Neural cell (in vitro differentiated cells): Measurements from ENCODE around the gene ZNF771. TPM values are rescaled to one million over a fixed set of nuclear protein-coding genes. Genes with fewer than 3 reads are reported as not detected.

ENCODE experiments used
- H2AFZ ChIP-seq: fragments of 200-600, 300-800 bp; sonication (generic), shearing (Covaris generic); 2 replicates; pipeline ENCODE4 v1.6.0; 2014; ENCODE audit warnings: low read depth, mild to moderate bottlenecking, antibody characterized with exemption, low read length, moderate library complexity
- H3F3A ChIP-seq: fragments of 200-600 bp; shearing (Covaris generic); 2 replicates; pipeline ENCODE4 v1.6.1; 2016; ENCODE audit warnings: mild to moderate bottlenecking, moderate library complexity, mixed read lengths, antibody characterized with exemption, low read length; ENCODE audit not compliant: insufficient read depth, poor library complexity, severe bottlenecking
- H3K27ac ChIP-seq: fragments of 200-600, 300-800 bp; sonication (generic), shearing (Covaris generic); 2 replicates; pipeline ENCODE4 v1.5.1; 2014; ENCODE audit warnings: mild to moderate bottlenecking, low read length, moderate library complexity
- H3K27me3 ChIP-seq: fragments of 300-800, 200-600 bp; sonication (generic), shearing (Covaris generic); 2 replicates; pipeline ENCODE4 v1.6.0; 2014; ENCODE audit warnings: mild to moderate bottlenecking, low read depth, low read length, moderate library complexity; ENCODE audit not compliant: insufficient read depth
- H3K36me3 ChIP-seq: fragments of 300-800, 200-600 bp; sonication (generic), shearing (Covaris generic); 2 replicates; pipeline ENCODE4 v1.5.1; 2014; ENCODE audit warnings: mild to moderate bottlenecking, antibody characterized with exemption, low read length, moderate library complexity; ENCODE audit not compliant: insufficient read depth
- H3K4me2 ChIP-seq: fragments of 300-800, 200-600 bp; sonication (generic), shearing (Covaris generic); 2 replicates; pipeline ENCODE4 v1.6.0; 2014; ENCODE audit warnings: mild to moderate bottlenecking, low read length
- H3K4me3 ChIP-seq: fragments of 300-800, 200-600 bp; sonication (generic), shearing (Covaris generic); 2 replicates; pipeline ENCODE4 v1.5.1; 2014; ENCODE audit warnings: mild to moderate bottlenecking, low read length, moderate library complexity
- H3K79me2 ChIP-seq: fragments of 200-600 bp; shearing (Covaris generic); replicated peaks from 2 replicates; pipeline ENCODE4 v1.6.0; 2014; ENCODE audit warnings: mild to moderate bottlenecking, low read length, moderate library complexity; ENCODE audit not compliant: insufficient read depth
- H3K9ac ChIP-seq: fragments of 300-800, 200-600 bp; sonication (generic), shearing (Covaris generic); 2 replicates; pipeline ENCODE4 v1.6.1; 2016; ENCODE audit warnings: mild to moderate bottlenecking, low read length, mixed read lengths
- H3K9me2 ChIP-seq: fragments of 200-600 bp; shearing (Covaris generic); 2 replicates; pipeline ENCODE4 v1.6.1; 2016; ENCODE audit warnings: mild to moderate bottlenecking, low read length, mixed read lengths; ENCODE audit not compliant: insufficient read depth
- H3K9me3 ChIP-seq: fragments of 200-600, 300-800 bp; sonication (generic), shearing (Covaris generic); 2 replicates; pipeline ENCODE4 v1.6.1; 2016; ENCODE audit warnings: mild to moderate bottlenecking, mixed run types, low read length, moderate library complexity, mixed read lengths
- H4K20me1 ChIP-seq: fragments of 200-600 bp; shearing (Covaris generic); 2 replicates; pipeline ENCODE4 v1.6.1; 2016; ENCODE audit warnings: mild to moderate bottlenecking, mixed run types; ENCODE audit not compliant: insufficient read depth
- EP300 ChIP-seq: fragments of 450-650 bp; conservative IDR thresholded peaks from 2 replicates; pipeline ENCODE4 v1.6.1; 2014; ENCODE audit warnings: antibody characterized with exemption, mild to moderate bottlenecking, moderate library complexity; ENCODE audit not compliant: poor library complexity, severe bottlenecking
- EZH2 ChIP-seq: fragments of 200-600, 300-800 bp; shearing (Covaris generic), sonication (generic); IDR thresholded peaks from 2 replicates; pipeline ENCODE4 v1.6.1; 2014; ENCODE audit warnings: antibody characterized with exemption, low read length, borderline replicate concordance, mild to moderate bottlenecking; ENCODE audit not compliant: insufficient read depth, poor library complexity, severe bottlenecking
- MXI1 ChIP-seq: fragments of 450-650 bp; conservative IDR thresholded peaks from 2 replicates; pipeline ENCODE4 v1.6.1; 2014; ENCODE audit warnings: antibody characterized with exemption, mild to moderate bottlenecking; ENCODE audit not compliant: poor library complexity, severe bottlenecking
- POLR2AphosphoS5 ChIP-seq: IDR thresholded peaks from 2 replicates; pipeline ENCODE4 v1.6.1; 2012
- RAD21 ChIP-seq: fragments of 450-650 bp; conservative IDR thresholded peaks from 2 replicates; pipeline ENCODE4 v1.6.1; 2014; ENCODE audit warnings: antibody characterized with exemption, mild to moderate bottlenecking, moderate library complexity
- SMC3 ChIP-seq: fragments of 450-650 bp; conservative IDR thresholded peaks from 2 replicates; pipeline ENCODE4 v1.6.1; 2014; ENCODE audit warnings: antibody characterized with exemption, mild to moderate bottlenecking, moderate library complexity; ENCODE audit not compliant: poor library complexity
- TAF1 ChIP-seq: IDR thresholded peaks from 2 replicates; pipeline ENCODE4 v1.6.1; 2012; ENCODE audit warnings: low read depth
- polyA plus RNA-seq: library from polyadenylated mRNA; depleted of rRNA; stranded (reverse); fragments of >200 nt; gene quantifications from 2 replicates; pipeline ENCODE4 v1.2.3, GENCODE V29; 2014
- TF ChIP-seq, protein P1 (sequence below): fragments of 450-650 bp; IDR thresholded peaks from 2 replicates; pipeline ENCODE4 v1.5.1; 2014; ENCODE audit warnings: antibody characterized with exemption, mild to moderate bottlenecking, moderate library complexity; ENCODE audit not compliant: poor library complexity, severe bottlenecking
- TF ChIP-seq, protein P2 (sequence below): IDR thresholded peaks from 2 replicates; pipeline ENCODE4 v1.6.1; 2012; ENCODE audit warnings: borderline replicate concordance

Gene ZNF771
- polyA plus RNA-seq, 1 donor from 2014 or later = 11.7 TPM

DNA sequence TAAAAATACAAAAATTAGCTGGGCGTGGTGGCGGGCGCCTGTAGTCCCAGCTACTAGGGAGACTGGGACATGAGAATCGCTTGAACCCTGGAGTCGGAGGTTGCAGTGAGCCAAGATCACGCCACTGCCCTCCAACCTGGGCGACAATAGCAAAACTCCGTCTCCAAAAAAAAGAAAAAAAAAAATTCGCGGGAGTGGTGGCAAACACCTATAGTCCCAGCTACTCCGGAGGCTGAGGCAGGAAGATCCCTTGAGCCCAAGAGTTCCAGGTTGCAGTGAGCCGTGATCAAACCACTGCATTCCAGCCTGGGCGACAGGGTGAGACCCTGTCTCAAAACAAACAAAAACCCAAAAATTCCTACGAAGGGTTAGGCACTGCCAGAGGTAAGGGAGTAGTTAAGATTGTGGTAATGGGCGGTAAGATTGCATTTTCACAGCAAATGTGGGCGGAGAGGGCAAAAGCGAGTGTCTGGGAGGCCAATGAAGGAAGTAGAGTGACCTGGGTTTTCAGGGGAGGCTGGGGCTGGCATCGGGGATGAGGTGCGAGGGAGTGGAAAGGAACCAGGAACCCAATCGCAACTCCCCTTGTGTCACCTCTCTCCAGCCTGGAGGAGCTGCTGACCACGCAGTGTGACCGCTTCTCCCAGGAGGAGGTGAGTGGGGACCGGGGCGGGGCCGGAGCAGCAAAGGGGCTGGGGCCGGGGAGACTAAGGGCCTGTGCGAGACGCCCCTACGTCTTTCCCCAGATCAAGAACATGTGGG is 30.2 kb upstream of the ZNF771 start:
- Histone ChIP-seq H3K79me2 (peaks cover 5% of the 10 kb centered on the region), H3F3A (no peaks in the 10 kb centered on the region), H3K9me2 (no peaks in the 10 kb centered on the region), H3K4me2 (peak overlapping the region; percentile 95), H2AFZ (peak overlapping the region; percentile 93), H4K20me1 (no peaks in the 10 kb centered on the region), H3K36me3 (no peaks in the 10 kb centered on the region), H3K9me3 (no peaks in the 10 kb centered on the region), H3K27me3 (no peaks in the 10 kb centered on the region), H3K9ac (peak overlapping the region; percentile 100), H3K4me3 (peak overlapping the region; percentile 98), H3K27ac (peak overlapping the region; percentile 100)
- TF ChIP-seq RAD21 (no peak), EP300 (no peak), MXI1 (no peak), TAF1 (no peak), POLR2AphosphoS5 (no peak), EZH2 (no peak), SMC3 (no peak)
- TF ChIP-seq, protein P1, sequence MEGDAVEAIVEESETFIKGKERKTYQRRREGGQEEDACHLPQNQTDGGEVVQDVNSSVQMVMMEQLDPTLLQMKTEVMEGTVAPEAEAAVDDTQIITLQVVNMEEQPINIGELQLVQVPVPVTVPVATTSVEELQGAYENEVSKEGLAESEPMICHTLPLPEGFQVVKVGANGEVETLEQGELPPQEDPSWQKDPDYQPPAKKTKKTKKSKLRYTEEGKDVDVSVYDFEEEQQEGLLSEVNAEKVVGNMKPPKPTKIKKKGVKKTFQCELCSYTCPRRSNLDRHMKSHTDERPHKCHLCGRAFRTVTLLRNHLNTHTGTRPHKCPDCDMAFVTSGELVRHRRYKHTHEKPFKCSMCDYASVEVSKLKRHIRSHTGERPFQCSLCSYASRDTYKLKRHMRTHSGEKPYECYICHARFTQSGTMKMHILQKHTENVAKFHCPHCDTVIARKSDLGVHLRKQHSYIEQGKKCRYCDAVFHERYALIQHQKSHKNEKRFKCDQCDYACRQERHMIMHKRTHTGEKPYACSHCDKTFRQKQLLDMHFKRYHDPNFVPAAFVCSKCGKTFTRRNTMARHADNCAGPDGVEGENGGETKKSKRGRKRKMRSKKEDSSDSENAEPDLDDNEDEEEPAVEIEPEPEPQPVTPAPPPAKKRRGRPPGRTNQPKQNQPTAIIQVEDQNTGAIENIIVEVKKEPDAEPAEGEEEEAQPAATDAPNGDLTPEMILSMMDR = no peak
- TF ChIP-seq, protein P2, sequence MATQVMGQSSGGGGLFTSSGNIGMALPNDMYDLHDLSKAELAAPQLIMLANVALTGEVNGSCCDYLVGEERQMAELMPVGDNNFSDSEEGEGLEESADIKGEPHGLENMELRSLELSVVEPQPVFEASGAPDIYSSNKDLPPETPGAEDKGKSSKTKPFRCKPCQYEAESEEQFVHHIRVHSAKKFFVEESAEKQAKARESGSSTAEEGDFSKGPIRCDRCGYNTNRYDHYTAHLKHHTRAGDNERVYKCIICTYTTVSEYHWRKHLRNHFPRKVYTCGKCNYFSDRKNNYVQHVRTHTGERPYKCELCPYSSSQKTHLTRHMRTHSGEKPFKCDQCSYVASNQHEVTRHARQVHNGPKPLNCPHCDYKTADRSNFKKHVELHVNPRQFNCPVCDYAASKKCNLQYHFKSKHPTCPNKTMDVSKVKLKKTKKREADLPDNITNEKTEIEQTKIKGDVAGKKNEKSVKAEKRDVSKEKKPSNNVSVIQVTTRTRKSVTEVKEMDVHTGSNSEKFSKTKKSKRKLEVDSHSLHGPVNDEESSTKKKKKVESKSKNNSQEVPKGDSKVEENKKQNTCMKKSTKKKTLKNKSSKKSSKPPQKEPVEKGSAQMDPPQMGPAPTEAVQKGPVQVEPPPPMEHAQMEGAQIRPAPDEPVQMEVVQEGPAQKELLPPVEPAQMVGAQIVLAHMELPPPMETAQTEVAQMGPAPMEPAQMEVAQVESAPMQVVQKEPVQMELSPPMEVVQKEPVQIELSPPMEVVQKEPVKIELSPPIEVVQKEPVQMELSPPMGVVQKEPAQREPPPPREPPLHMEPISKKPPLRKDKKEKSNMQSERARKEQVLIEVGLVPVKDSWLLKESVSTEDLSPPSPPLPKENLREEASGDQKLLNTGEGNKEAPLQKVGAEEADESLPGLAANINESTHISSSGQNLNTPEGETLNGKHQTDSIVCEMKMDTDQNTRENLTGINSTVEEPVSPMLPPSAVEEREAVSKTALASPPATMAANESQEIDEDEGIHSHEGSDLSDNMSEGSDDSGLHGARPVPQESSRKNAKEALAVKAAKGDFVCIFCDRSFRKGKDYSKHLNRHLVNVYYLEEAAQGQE = no peak

DNA sequence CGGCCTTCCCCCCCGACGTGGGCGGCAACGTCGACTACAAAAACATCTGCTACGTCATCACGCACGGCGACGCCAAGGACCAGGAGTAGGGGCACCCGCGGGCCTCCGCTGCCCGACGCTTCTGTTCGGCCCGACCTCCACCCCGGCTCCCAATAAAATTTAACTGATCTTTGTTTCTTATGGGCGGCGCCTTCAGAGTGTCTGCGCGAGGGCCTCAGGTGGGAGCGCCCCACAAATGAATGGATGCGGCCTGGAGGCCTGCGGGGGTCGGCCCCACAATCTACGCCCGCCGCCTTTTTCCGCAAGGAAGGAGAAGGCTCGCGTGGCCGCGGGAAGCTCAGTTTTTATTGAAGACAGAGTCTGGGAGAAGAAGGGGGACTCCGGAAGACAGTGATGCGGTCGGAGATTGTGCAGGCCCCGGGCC is 29.6 kb upstream of the ZNF771 start:
- peak overlapping the region; percentile 100 for H3K27ac ChIP-seq
- peak overlapping the region; percentile 100 for H3K9ac ChIP-seq
- peak overlapping the region; percentile 98 for H3K4me3 ChIP-seq
- TF ChIP-seq EZH2 = no peak
- no peak for TF ChIP-seq RAD21
- TF ChIP-seq MXI1 = no peak
- TF ChIP-seq, protein P2 = peak; percentile 13
- TF ChIP-seq, protein P1 = no peak
- no peak for TF ChIP-seq SMC3
- TF ChIP-seq POLR2AphosphoS5 = peak; percentile 92
- no peak for TF ChIP-seq TAF1
- TF ChIP-seq EP300 = peak; percentile 34
- no peaks in the 10 kb centered on the region for H4K20me1 ChIP-seq
- H2AFZ ChIP-seq = peak overlapping the region; percentile 93
- no peaks in the 10 kb centered on the region for H3K9me3 ChIP-seq
- no peaks in the 10 kb centered on the region for H3K36me3 ChIP-seq
- no peaks in the 10 kb centered on the region for H3K9me2 ChIP-seq
- H3K79me2 ChIP-seq = peaks cover 5% of the 10 kb centered on the region
- H3F3A ChIP-seq = no peaks in the 10 kb centered on the region
- no peaks in the 10 kb centered on the region for H3K27me3 ChIP-seq
- peak overlapping the region; percentile 95 for H3K4me2 ChIP-seq
